Esophagus muscularis mucosa (tissue), 4 donors: ENCODE results near the gene ATP11A.

ENCODE experiments used
- EP300 ChIP-seq: sonication (generic); formaldehyde crosslinking; IDR thresholded peaks from one replicate; pipeline ENCODE4 v1.6.1; 2017; ENCODE audit warnings: antibody characterized with exemption
- POLR2A ChIP-seq: fragments of 450-650 bp; IDR thresholded peaks from one replicate; pipeline ENCODE4 v1.6.1; 2017; ENCODE audit warnings: antibody characterized with exemption, moderate library complexity, mild to moderate bottlenecking, low read depth
- POLR2AphosphoS5 ChIP-seq, 2 donors: sonication (generic); formaldehyde crosslinking; IDR thresholded peaks; one replicate each; pipeline ENCODE4 v1.6.1; 2017; ENCODE audit warnings: antibody characterized with exemption in 2 of 2
- TF ChIP-seq, protein P1 (sequence below), 3 experiments: fragments of 200-600 bp in 2 of 3; fragments of 450-650 bp in 1 of 3; sonication (generic) in 2 of 3; IDR thresholded peaks; one replicate each; pipeline ENCODE4 v1.5.1; 2017 to 2019; ENCODE audit warnings: antibody characterized with exemption in 3 of 3, mild to moderate bottlenecking in 2 of 3, moderate library complexity in 1 of 3

GRCh38 chr13:112783135-112783977 is 93.5 kb downstream of the ATP11A start:
- TF ChIP-seq, protein P1, sequence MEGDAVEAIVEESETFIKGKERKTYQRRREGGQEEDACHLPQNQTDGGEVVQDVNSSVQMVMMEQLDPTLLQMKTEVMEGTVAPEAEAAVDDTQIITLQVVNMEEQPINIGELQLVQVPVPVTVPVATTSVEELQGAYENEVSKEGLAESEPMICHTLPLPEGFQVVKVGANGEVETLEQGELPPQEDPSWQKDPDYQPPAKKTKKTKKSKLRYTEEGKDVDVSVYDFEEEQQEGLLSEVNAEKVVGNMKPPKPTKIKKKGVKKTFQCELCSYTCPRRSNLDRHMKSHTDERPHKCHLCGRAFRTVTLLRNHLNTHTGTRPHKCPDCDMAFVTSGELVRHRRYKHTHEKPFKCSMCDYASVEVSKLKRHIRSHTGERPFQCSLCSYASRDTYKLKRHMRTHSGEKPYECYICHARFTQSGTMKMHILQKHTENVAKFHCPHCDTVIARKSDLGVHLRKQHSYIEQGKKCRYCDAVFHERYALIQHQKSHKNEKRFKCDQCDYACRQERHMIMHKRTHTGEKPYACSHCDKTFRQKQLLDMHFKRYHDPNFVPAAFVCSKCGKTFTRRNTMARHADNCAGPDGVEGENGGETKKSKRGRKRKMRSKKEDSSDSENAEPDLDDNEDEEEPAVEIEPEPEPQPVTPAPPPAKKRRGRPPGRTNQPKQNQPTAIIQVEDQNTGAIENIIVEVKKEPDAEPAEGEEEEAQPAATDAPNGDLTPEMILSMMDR (IDR thresholded peaks at IDR 0.05) = no peak
- TF ChIP-seq EP300 = no peak
- TF ChIP-seq POLR2AphosphoS5 (IDR thresholded peaks at IDR 0.05) = no peak
- no peak for TF ChIP-seq POLR2A
